D341Med (cell line): ENCODE data around the gene PDLIM1.

Experiments
- DNase-seq: peaks from one replicate; pipeline ENCODE4 v3.0.0; 2012; ENCODE audit warnings: low spot score

PDLIM1 gene

DNA sequence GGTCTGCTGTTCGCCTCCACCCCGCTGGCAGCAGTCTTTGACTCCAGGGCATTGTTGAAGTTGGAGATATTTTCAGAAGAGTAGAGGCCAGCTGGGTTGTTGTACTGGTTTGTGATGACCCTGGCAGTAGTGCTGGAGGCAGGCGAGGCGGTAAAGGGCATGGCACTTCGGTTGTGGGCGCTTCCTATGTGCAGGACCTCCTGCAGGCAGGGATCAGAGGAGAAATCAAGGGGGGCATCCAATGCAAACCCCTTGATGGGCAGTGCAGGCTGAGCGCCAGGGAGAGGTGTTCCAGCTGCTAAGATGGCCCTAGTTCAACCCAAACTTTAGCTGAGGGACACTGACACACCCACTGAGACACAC, 27.0 kb downstream of the PDLIM1 start:
- no peak for DNase-seq

GRCh38 chr10:95262763-95263518, 27.9 kb downstream of the PDLIM1 start:
- no peak for DNase-seq

DNA sequence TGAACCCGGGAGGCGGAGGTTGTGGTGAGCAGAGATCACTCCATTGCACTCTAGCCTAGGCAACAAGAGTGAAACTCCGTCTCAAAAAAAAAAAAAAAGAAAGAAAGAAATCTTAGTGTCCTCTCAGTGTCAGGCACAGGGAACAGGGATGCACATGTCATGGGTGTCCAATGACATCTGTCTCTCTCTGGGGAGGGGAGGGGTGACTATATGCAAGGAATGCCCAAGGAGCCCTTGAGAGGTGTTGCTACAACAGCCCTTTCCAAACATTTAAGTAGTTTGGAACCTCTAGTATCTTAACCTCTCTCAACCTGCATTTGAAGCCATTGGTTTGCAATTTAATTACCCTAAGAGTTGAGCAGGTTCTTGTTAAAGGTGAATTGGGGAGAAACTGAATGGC, 28.9 kb downstream of the PDLIM1 start:
- DNase-seq, result no peak

- DNase-seq, result no peak
Measured at GRCh38 chr10:95260909-95261552, 29.8 kb downstream of the PDLIM1 start.

- no peak for DNase-seq
Measured at GRCh38 chr10:95260397-95260881, 30.4 kb downstream of the PDLIM1 start.

DNA sequence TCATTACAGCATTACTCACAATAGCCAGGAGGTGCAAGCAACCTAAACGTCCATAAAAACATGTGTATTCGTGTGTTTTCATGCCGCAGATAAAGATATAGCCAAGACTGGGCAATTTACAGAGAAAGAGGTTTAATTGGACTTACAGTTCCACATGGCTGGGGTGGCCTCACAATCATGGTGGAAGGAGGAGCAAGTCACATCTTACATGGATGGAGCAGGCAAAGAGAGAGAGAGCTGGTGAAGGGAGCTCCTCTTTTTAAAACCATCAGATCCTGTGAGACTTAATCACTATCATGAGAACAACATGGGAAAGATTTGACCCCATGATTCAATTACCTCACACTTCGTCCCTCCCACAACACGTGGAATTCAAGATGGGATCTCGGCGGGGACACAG, 33.0 kb downstream of the PDLIM1 start:
- no peak for DNase-seq

DNA sequence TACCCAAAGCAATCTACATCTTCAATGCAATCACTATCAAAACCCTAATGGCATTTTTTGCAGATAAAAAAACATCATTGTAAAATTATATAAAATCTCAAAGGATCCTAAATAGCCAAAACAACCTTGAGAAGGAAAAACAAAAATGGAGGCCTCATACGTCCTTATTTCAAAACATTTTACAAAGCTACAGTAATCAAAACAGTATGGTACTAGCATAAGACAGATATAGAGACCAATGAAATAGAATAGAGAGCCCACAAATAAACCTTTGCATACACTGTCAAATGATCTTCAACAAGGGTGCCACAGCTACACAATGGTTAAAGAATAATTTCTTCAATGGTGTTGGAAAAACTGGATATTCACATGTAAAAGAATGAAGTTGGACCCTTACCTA, 34.5 kb downstream of the PDLIM1 start:
- no peak for DNase-seq

DNA sequence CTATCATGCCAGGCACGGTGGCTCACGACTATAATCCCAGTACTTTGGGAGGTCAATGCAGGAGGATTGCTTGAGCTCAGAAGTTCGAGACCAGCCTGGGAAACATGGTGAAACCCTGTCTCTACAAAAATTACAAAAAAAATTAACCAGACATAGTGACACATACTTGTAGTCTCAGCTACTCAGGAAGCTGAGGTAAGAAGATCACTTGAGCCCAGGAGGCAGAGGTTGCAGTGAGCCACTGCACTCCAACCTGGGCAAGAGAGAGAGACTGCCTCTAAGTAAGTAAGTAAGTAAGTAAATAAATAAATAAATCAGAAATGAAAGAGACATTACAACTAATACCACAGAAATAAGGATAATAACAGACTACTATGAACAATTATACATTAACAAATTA, 36.2 kb downstream of the PDLIM1 start:
- no peak for DNase-seq

DNA sequence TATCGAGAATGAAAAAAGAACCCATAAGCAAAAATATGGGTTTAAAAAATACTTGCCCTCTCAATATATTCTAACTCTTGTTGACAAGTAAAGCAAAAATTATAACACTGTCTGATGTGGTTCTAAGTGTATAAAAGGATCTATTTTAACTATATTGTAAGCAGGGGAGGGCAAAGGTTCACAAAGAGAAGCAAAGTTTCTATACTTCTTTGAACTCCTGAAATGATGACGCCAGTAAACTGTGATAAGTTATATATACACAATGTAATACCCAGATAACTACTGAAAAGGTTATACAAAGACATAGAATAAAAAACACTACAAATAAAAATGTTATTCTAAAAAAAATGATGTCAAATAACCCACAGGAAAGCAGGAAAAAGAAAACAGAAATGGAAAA, 37.1 kb downstream of the PDLIM1 start:
- DNase-seq, result no peak

GRCh38 chr10:95253007-95253406, 37.8 kb downstream of the PDLIM1 start:
- no peak for DNase-seq

GRCh38 chr10:95250856-95251255, 39.9 kb downstream of the PDLIM1 start:
- DNase-seq, result no peak

DNA sequence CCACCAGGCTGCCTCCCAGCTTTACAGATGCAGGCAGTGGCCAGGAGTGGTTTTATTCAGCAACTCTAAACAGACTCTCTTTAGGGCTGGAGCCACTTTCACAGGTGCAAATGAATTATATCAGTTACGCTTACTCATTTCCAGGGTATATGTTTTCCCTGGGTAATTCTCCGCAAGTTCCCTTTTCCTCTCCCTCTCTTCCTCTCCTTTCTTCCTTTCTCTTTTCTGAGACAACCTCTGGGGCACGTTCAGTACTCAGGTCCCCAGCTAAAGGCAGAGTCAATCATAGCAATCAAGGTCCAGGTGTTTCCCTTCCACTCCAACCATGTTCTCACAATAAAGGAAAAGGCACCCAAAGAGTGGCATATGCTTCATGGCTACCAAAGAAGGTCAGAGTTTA, 41.3 kb downstream of the PDLIM1 start:
- no peak for DNase-seq

- DNase-seq, result no peak
Measured at GRCh38 chr10:95248989-95249388, 41.8 kb downstream of the PDLIM1 start.

DNA sequence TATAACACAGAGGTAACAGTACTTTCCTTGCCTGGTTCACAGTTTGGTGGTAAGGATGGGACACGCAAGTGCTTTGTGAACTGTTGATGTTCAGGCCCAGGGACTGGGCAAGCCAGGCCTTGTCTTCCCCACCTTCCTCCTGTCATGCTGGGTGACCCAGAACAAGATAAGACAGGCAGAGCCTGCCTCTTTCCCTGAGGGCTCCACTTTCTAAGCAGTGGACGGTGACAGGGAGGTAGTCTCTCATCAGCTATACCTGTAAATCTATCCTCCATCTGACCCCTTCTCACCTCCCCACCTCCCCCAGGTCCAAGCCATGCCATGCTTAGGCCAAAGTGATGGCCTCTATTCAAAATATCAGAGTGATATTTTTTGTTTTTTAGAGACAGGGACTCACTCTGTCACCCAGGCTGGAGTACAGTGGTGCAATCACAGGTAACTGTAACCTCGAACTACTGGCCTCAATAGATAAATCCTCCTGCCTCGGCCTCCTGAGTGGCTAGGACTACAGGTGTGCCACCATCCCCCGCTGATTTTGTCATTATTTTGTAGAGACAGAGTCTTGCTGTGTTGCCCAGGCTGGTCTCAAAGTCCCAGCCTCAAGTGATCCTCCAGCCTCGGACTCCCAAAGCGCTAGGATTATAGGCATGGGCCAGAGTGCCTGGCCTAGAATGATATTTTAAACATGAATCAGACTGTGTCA, 42.8 kb downstream of the PDLIM1 start:
- DNase-seq, result no peak

DNA sequence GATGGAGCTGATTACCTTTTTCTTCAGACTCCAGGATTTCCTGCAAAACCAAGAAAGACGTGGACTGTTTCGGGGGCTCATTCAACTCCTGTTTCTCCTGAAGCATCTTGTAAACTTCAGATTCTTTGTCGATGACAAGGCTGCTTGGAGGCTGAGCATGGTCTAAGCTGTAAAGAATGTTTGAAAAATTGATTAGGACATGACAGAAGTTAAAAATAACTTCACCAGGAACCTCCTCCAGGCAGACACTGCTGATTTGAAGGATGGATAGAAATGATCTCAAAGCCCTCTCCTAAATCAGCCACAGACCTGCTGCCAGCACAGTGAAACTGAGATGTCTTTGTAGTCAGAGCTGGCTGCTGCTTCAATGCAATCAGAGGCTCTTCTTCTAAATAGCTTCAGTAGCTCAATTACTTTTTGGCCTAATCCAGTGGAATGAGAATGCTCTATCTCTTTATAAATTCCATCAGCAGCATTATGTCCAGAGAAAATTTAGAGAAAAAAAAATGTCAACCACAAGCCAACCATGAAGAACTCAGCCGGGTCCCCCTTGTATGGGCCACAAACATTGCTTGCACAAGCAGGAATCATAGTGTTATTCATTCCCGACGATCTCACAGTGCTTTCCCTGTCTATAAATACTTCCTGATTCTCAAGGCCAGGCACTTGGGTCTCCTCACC, 43.5 kb downstream of the PDLIM1 start:
- DNase-seq, result no peak

GRCh38 chr10:95246582-95247051, 44.2 kb downstream of the PDLIM1 start:
- peak; percentile 73 for DNase-seq

- DNase-seq, result no peak
Measured at GRCh38 chr10:95245425-95246055, 45.3 kb downstream of the PDLIM1 start.

GRCh38 chr10:95244152-95244551, 46.7 kb downstream of the PDLIM1 start:
- no peak for DNase-seq

DNA sequence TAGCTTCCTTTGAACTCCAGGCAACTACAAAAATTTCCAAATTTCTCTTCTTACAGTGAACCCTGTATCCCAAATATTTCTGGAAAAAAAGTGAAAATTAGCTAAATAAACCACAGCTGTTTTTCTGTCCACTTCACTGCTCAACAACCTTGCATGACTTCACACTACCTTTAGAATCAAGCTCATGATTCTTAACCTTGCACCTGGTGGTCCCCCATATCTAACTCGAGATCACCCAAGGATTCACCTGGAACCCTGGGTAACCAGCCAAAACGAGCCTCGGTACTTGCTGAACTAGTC, 47.5 kb downstream of the PDLIM1 start:
- DNase-seq, result no peak

DNA sequence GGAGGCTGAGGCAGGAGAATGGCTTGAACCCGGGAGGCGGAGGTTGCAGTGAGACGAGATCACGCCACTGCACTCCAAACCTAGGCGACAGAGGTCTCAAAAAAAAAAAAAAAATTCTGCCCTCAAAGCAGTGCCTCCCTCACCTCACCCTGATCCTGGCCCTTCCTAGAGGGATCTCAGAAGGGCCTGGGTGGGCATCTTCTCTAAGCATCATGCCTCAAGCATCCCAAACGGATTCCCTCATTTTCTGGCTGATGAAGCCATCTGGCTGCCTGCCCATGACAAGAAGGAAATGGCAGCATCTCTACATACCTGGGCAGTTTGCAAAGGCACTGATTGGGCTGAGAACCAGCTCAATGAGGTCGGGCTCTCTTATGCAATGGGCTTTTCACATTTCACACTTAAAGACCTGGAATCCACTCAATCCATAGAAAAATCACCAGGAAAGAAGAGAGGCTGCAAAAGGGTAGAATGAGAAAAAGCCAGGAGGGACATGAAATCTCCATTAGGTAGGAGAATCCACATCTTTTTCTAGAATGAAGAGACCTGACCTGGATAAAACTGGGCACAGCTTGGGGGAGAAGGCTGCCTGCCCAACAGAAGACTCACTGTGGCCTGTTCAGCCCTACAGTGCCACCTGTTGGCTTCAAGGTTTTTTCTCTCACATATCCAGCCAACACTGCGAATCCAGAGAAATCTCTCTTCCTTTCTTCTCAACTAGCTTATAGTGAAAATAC, 48.1 kb downstream of the PDLIM1 start:
- DNase-seq, result peak; percentile 42

DNA sequence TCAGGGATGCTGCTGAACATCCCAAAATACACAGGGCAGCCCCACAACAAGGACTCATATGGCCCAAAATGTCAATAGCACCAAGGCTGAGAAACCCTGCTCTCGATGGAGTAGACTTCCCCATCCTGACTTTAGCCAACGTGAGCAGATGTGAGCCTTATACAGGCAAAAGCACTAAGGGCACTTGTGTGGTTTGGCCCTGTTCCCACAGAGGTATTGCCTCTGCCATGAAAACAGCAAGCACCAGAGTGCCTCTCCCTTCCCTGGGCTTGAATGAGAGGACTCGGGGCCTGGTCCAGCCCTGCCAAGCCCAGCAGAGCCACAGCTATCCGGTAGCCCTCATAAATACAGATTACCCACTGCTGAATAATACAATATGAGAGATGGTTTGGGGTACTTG, 49.3 kb downstream of the PDLIM1 start:
- no peak for DNase-seq

- DNase-seq, result no peak
Measured at GRCh38 chr10:95240811-95241210, 50.0 kb downstream of the PDLIM1 start.
